ENCODE data around the gene RTP5.

DNA sequence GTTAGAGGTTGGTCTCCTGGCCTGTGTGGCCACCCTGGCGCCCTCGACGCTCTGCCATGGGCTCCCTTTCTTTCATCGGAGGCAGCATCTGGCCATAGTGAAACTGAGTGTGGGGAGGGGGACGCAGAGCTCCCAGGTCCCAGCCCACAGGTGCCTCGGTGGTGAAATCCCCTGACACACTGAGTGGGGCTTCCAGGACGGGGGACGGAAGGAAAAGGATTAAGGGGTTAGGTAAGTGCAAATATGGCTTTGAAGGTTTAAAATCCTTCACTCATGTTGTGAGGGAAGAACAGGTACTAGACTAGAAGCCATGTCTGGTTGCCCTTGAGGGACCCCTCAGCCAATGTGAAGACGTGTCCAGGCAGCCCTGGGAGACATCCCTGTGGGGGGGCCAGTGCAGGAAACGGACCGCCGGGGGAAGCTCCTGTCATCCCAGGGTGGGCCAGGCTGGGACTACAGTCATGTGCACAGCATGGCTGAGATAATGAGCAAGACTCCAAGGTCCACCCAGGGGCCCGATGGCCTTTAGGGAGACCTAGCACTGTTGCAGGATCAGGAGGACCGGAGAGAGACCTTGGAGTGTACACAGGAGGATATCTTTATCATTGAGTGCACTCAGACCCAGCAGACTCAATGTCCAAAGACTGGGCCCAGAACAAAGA, 36.3 kb downstream of the RTP5 start:
- TF ChIP-seq, protein P1, sequence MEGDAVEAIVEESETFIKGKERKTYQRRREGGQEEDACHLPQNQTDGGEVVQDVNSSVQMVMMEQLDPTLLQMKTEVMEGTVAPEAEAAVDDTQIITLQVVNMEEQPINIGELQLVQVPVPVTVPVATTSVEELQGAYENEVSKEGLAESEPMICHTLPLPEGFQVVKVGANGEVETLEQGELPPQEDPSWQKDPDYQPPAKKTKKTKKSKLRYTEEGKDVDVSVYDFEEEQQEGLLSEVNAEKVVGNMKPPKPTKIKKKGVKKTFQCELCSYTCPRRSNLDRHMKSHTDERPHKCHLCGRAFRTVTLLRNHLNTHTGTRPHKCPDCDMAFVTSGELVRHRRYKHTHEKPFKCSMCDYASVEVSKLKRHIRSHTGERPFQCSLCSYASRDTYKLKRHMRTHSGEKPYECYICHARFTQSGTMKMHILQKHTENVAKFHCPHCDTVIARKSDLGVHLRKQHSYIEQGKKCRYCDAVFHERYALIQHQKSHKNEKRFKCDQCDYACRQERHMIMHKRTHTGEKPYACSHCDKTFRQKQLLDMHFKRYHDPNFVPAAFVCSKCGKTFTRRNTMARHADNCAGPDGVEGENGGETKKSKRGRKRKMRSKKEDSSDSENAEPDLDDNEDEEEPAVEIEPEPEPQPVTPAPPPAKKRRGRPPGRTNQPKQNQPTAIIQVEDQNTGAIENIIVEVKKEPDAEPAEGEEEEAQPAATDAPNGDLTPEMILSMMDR (IDR thresholded peaks at IDR 0.05), result no peak
- no peak for TF ChIP-seq POLR2A (IDR thresholded peaks at IDR 0.05)

Data from breast epithelium (tissue), 3 donors.